ENCODE data around the gene HPRT1. TPM values are rescaled to one million over a fixed set of nuclear protein-coding genes. Genes with fewer than 3 reads are reported as not detected.

HPRT1 gene
- total RNA-seq, 1 experiment from 2014 or later = 48.0 TPM

DNA sequence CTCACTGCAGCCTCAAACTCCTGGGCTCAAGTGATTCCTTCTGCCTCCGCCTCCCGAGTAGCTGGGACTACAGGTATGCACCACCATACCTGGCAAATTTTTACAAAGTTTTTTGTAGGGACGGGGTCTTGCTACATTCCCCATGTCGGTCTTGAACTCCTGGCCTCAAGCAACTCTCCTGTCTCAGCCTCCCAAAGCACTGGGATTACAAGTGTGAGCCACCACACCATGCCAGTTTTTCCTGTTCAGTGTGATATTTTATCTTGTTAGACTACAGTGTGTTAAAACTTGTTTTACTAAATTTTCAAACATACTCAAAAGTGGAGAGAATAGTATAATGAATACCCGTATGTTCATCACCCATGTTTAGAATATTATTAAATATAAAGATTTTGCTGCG lies 12.1 kb downstream of the HPRT1 start:
- no peak overlapping the region for H3K4me3 ChIP-seq (ENCODE audit: low read depth, low read length)
- ChIA-PET POLR2A (no interaction called here), CTCF (no interaction called here)
- no peak for TF ChIP-seq CTCF (IDR thresholded peaks at IDR 0.05; ENCODE audit: insufficient read depth in 1 of 2, low read depth in 1 of 2, low read length in 1 of 2, severe bottlenecking in 1 of 2, unreplicated experiment in 1 of 2)
- DNase-seq = no peak
- H3K4me1 Mint-ChIP-seq (ENCODE audit: low read depth, unreplicated experiment) = no peaks in the 10 kb centered on the region
- H3K9me3 ChIP-seq = no peaks in the 10 kb centered on the region
- H3K36me3 Mint-ChIP-seq (ENCODE audit: insufficient read depth, unreplicated experiment) = no peaks in the 10 kb centered on the region
- no peaks in the 10 kb centered on the region for H3K36me3 ChIP-seq (ENCODE audit: control insufficient read depth, insufficient read depth, low read length)
- no peak overlapping the region for H3K27ac Mint-ChIP-seq (ENCODE audit: unreplicated experiment)
- intact Hi-C loops (cut with micrococcal nuclease; ENCODE audit: unreplicated experiment) = no loop called here
- H3K4me3 Mint-ChIP-seq (ENCODE audit: unreplicated experiment) = no peak overlapping the region
- BruUV-seq (replicated peaks) = no TSS peak
- H3K27me3 Mint-ChIP-seq (ENCODE audit: insufficient read depth, unreplicated experiment) = no peaks in the 10 kb centered on the region
- H3K9me3 Mint-ChIP-seq (ENCODE audit: unreplicated experiment) = no peaks in the 10 kb centered on the region
- H3K4me1 ChIP-seq = no peaks in the 10 kb centered on the region
- H3K27me3 ChIP-seq (replicated peaks; ENCODE audit: control insufficient read depth, insufficient read depth, low read length) = no peaks in the 10 kb centered on the region

DNA sequence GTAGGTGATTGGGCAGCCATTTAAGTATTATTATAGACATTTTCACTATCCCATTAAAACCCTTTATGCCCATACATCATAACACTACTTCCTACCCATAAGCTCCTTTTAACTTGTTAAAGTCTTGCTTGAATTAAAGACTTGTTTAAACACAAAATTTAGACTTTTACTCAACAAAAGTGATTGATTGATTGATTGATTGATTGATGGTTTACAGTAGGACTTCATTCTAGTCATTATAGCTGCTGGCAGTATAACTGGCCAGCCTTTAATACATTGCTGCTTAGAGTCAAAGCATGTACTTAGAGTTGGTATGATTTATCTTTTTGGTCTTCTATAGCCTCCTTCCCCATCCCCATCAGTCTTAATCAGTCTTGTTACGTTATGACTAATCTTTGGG lies 16.3 kb downstream of the HPRT1 start:
- Mint-ChIP-seq H3K4me1 (ENCODE audit: low read depth, unreplicated experiment) (no peaks in the 10 kb centered on the region), H3K27me3 (ENCODE audit: insufficient read depth, unreplicated experiment) (no peaks in the 10 kb centered on the region), H3K9me3 (ENCODE audit: unreplicated experiment) (no peaks in the 10 kb centered on the region), H3K4me3 (ENCODE audit: unreplicated experiment) (no peak overlapping the region), H3K36me3 (ENCODE audit: insufficient read depth, unreplicated experiment) (no peaks in the 10 kb centered on the region), H3K27ac (ENCODE audit: unreplicated experiment) (no peak overlapping the region)
- ChIA-PET CTCF (no interaction called here), POLR2A (no interaction called here)
- BruUV-seq (replicated peaks) = no TSS peak
- Histone ChIP-seq H3K4me3 (ENCODE audit: low read depth, low read length) (no peak overlapping the region), H3K9me3 (no peaks in the 10 kb centered on the region), H3K27me3 (replicated peaks; ENCODE audit: control insufficient read depth, insufficient read depth, low read length) (no peaks in the 10 kb centered on the region), H3K4me1 (no peaks in the 10 kb centered on the region), H3K36me3 (ENCODE audit: control insufficient read depth, insufficient read depth, low read length) (no peaks in the 10 kb centered on the region)
- TF ChIP-seq CTCF (IDR thresholded peaks at IDR 0.05; ENCODE audit: insufficient read depth in 1 of 2, low read depth in 1 of 2, low read length in 1 of 2, severe bottlenecking in 1 of 2, unreplicated experiment in 1 of 2) = no peak
- no peak for DNase-seq
- intact Hi-C loops (cut with micrococcal nuclease; ENCODE audit: unreplicated experiment) = no loop called here

DNA sequence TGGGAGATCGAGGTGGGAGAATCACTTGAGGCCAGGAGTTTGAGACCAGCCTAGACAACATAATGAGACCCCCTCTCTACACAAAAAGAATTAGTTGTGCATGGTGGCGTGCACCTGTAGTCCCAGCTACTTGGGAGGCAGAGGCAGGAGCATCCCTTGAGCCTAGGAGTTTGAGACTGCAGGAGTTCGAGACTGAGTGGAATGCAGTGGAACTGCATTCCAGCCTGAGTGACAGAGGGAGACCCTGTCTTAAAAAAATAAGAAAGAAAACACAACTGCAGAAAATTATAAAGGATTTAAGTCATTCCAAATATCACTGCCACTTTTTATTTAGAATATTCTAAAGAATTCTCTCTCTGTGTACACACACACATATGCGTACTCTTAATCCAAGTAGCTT lies 18.4 kb downstream of the HPRT1 start:
- no TSS peak for BruUV-seq (replicated peaks)

More for the DNA sequence above, 18.4 kb downstream of the HPRT1 start:
- Mint-ChIP-seq H3K9me3 (ENCODE audit: unreplicated experiment) (no peaks in the 10 kb centered on the region), H3K4me3 (ENCODE audit: unreplicated experiment) (no peak overlapping the region), H3K27ac (ENCODE audit: unreplicated experiment) (no peak overlapping the region), H3K36me3 (ENCODE audit: insufficient read depth, unreplicated experiment) (no peaks in the 10 kb centered on the region), H3K27me3 (ENCODE audit: insufficient read depth, unreplicated experiment) (no peaks in the 10 kb centered on the region), H3K4me1 (ENCODE audit: low read depth, unreplicated experiment) (no peaks in the 10 kb centered on the region)
- ChIA-PET CTCF (no interaction called here), POLR2A (no interaction called here)
- intact Hi-C loops (cut with micrococcal nuclease; ENCODE audit: unreplicated experiment) = no loop called here
- DNase-seq = no peak
- Histone ChIP-seq H3K9me3 (no peaks in the 10 kb centered on the region), H3K27me3 (replicated peaks; ENCODE audit: control insufficient read depth, insufficient read depth, low read length) (no peaks in the 10 kb centered on the region), H3K4me3 (ENCODE audit: low read depth, low read length) (no peak overlapping the region), H3K36me3 (ENCODE audit: control insufficient read depth, insufficient read depth, low read length) (no peaks in the 10 kb centered on the region), H3K4me1 (no peaks in the 10 kb centered on the region)
- TF ChIP-seq CTCF (IDR thresholded peaks at IDR 0.05; ENCODE audit: insufficient read depth in 1 of 2, low read depth in 1 of 2, low read length in 1 of 2, severe bottlenecking in 1 of 2, unreplicated experiment in 1 of 2) = no peak
